Smooth muscle cell (in vitro differentiated cells): ENCODE results near the gene ARAP3. TPM values are rescaled to one million over a fixed set of nuclear protein-coding genes. Genes with fewer than 3 reads are reported as not detected.

Source experiments
- DNase-seq: peaks from one replicate; lab custom pipeline; 2025; ENCODE audit not compliant: unreplicated experiment; lab: John Stamatoyannopoulos, UW
- H2AFZ ChIP-seq: fragments of 200-600 bp; sonication (generic); 2 replicates; pipeline ENCODE4 v1.6.0; 2016; ENCODE audit warnings: antibody characterized with exemption, low read depth, mild to moderate bottlenecking
- H3F3A ChIP-seq: fragments of 200-600 bp; sonication (generic); 2 replicates; pipeline ENCODE4 v1.6.0; 2017; ENCODE audit warnings: antibody characterized with exemption, low read depth
- H3K27ac ChIP-seq: fragments of 200-600 bp; sonication (generic); 2 replicates; pipeline ENCODE4 v1.5.1; 2016; ENCODE audit warnings: low read depth, mild to moderate bottlenecking
- H3K27me3 ChIP-seq: fragments of 200-600 bp; sonication (generic); 2 replicates; pipeline ENCODE4 v1.6.1; 2016; ENCODE audit warnings: low read depth, mild to moderate bottlenecking
- H3K36me3 ChIP-seq: fragments of 200-600 bp; sonication (generic); 2 replicates; pipeline ENCODE4 v1.5.1; 2016; ENCODE audit warnings: low read depth
- H3K4me1 ChIP-seq: fragments of 200-600 bp; sonication (generic); 2 replicates; pipeline ENCODE4 v1.5.1; 2016; ENCODE audit warnings: low read depth
- H3K4me2 ChIP-seq: fragments of 200-600 bp; sonication (generic); 2 replicates; pipeline ENCODE4 v1.6.0; 2016; ENCODE audit warnings: mild to moderate bottlenecking
- H3K4me3 ChIP-seq: fragments of 200-600 bp; sonication (generic); 2 replicates; pipeline ENCODE4 v1.5.1; 2016; ENCODE audit warnings: mild to moderate bottlenecking
- H3K79me2 ChIP-seq: fragments of 200-600 bp; sonication (generic); 2 replicates; pipeline ENCODE4 v1.6.0; 2016; ENCODE audit warnings: low read depth, mild to moderate bottlenecking
- H3K9ac ChIP-seq: fragments of 200-600 bp; sonication (generic); 2 replicates; pipeline ENCODE4 v1.6.0; 2016; ENCODE audit warnings: low read depth
- H3K9me3 ChIP-seq: fragments of 200-600 bp; sonication (generic); replicated peaks from 2 replicates; pipeline ENCODE4 v1.5.1; 2016; ENCODE audit warnings: low read depth
- H4K20me1 ChIP-seq: fragments of 200-600 bp; sonication (generic); 2 replicates; pipeline ENCODE4 v1.6.0; 2016; ENCODE audit warnings: low read depth
- CTCF ChIP-seq: fragments of 200-600 bp; sonication (generic); IDR thresholded peaks from 2 replicates; pipeline ENCODE4 v1.5.1; 2017; ENCODE audit warnings: borderline replicate concordance, mild to moderate bottlenecking, antibody characterized with exemption; ENCODE audit not compliant: insufficient read depth, poor library complexity, severe bottlenecking
- WGBS: methylation state at CpG from one replicate; pipeline ENCODE4 v1.1.7; 2016; ENCODE audit warnings: low lambda C conversion rate; 5-methylcytosine and 5-hydroxymethylcytosine counted together
- polyA plus RNA-seq: library from polyadenylated mRNA; unstranded; fragments of >200 nt; fragmentation: Nextera tagmentation; extraction: Ambion mirVana; gene quantifications from 2 replicates; pipeline ENCODE4 v1.2.1, GENCODE V29; 2016
- total RNA-seq: library from RNA; depleted of rRNA; stranded (reverse); fragments of >200 nt; gene quantifications from 2 replicates; pipeline ENCODE4 v1.2.3, GENCODE V29; 2014

Gene ARAP3
- total and polyA plus RNA-seq, 2 experiments from 2014 or later: 9.4 to 11.1 TPM

- no peak for TF ChIP-seq CTCF
- Histone ChIP-seq H3K4me1 (peaks cover 16% of the 10 kb centered on the region), H3K79me2 (peaks cover 21% of the 10 kb centered on the region), H3F3A (peaks cover 6% of the 10 kb centered on the region), H3K27ac (no peak overlapping the region), H3K36me3 (no peaks in the 10 kb centered on the region), H3K9ac (no peak overlapping the region), H3K4me2 (no peak overlapping the region), H3K4me3 (no peak overlapping the region), H2AFZ (no peak overlapping the region), H3K27me3 (no peaks in the 10 kb centered on the region), H3K9me3 (no peaks in the 10 kb centered on the region), H4K20me1 (peaks cover 29% of the 10 kb centered on the region)
- 97% methylated on average over 12 of the region's 12 CpGs for WGBS
- no peak for DNase-seq
Measured at GRCh38 chr5:141639357-141640050, 42.5 kb downstream of the ARAP3 start.

GRCh38 chr5:141638771-141639170, 43.3 kb downstream of the ARAP3 start:
- WGBS: 89% methylated on average over 2 of the region's 2 CpGs
- peaks cover 16% of the 10 kb centered on the region for H3K4me1 ChIP-seq
- no peaks in the 10 kb centered on the region for H3K36me3 ChIP-seq
- DNase-seq: no peak
- H3K4me3 ChIP-seq: no peak overlapping the region
- peaks cover 28% of the 10 kb centered on the region for H3K79me2 ChIP-seq
- H3K27ac ChIP-seq: no peak overlapping the region
- no peak overlapping the region for H2AFZ ChIP-seq
- H3K27me3 ChIP-seq: no peaks in the 10 kb centered on the region
- H3K9ac ChIP-seq: no peak overlapping the region
- H3K9me3 ChIP-seq: no peaks in the 10 kb centered on the region
- H4K20me1 ChIP-seq: peaks cover 36% of the 10 kb centered on the region
- peaks cover 6% of the 10 kb centered on the region for H3F3A ChIP-seq
- TF ChIP-seq CTCF: no peak
- H3K4me2 ChIP-seq: no peak overlapping the region

GRCh38 chr5:141637767-141638419, 44.1 kb downstream of the ARAP3 start:
- Histone ChIP-seq H3K4me1 (peaks cover 16% of the 10 kb centered on the region), H3K36me3 (no peaks in the 10 kb centered on the region), H4K20me1 (peaks cover 45% of the 10 kb centered on the region), H3K4me2 (peak overlapping the region; percentile 99), H3K4me3 (peak overlapping the region; percentile 95), H3K79me2 (peaks cover 37% of the 10 kb centered on the region), H2AFZ (peak overlapping the region; percentile 93), H3F3A (peaks cover 6% of the 10 kb centered on the region), H3K9ac (peak overlapping the region; percentile 51), H3K9me3 (no peaks in the 10 kb centered on the region), H3K27ac (no peak overlapping the region), H3K27me3 (no peaks in the 10 kb centered on the region)
- peak; percentile 11 for TF ChIP-seq CTCF
- peak; percentile 20 for DNase-seq
- WGBS: 8% methylated on average over 38 of the region's 40 CpGs
